HCT116 (cell line): ENCODE measurements around the gene MCL1. TPM values are rescaled to one million over a fixed set of nuclear protein-coding genes. Genes with fewer than 3 reads are reported as not detected.

Experiments used
- ATAC-seq: fragments of 200-7000 bp; cut with Tn5 transposase; 2 replicates; pipeline ENCODE4 v1.9.1; 2020; ENCODE audit warnings: mild to moderate bottlenecking, moderate library complexity
- BruUV-seq: library from RNA; stranded (reverse); fragments of 400-500 nt; replicated peaks from 2 replicates; lab custom pipeline; 2021; lab: Mats Ljungman, UMichigan
- CTCF ChIA-PET: fragments of 300-600 bp; sonication (Branson Sonifier 250); formaldehyde crosslinking; loops from one replicate; lab custom pipeline; 2021; ENCODE audit warnings: antibody characterized with exemption; lab: Charles Lee
- POLR2A ChIA-PET: fragments of 300-600, 350-600 bp; sonication (Branson Sonifier 250); formaldehyde crosslinking; loops from one replicate; lab custom pipeline; 2021; ENCODE audit warnings: antibody characterized with exemption; lab: Charles Lee
- RAD21 ChIA-PET, 2 experiments: fragments of 300-600 bp; sonication (Branson Sonifier 250); formaldehyde crosslinking; loops; one replicate each; lab custom pipeline; 2023; ENCODE audit warnings: low total read pairs in 2 of 2; ENCODE audit not compliant: uncharacterized antibody in 2 of 2, unreplicated experiment in 2 of 2, low non-redundant PET in 1 of 2; lab: Charles Lee
- DNase-seq: peaks from one replicate; pipeline ENCODE4 v3.0.0-alpha.2; 2010; ENCODE audit warnings: low read depth, low spot score
- H2AFZ ChIP-seq: fragments of 200-600 bp; shearing (Covaris generic), sonication (generic); 2 replicates; pipeline ENCODE4 v1.6.1; 2017; ENCODE audit warnings: low read depth, mixed run types, mixed read lengths, antibody characterized with exemption, low read length; ENCODE audit not compliant: poor library complexity, severe bottlenecking
- H3K27ac ChIP-seq: 2 replicates; pipeline ENCODE4 v1.5.1; 2012; ENCODE audit warnings: low read depth, low read length
- H3K27me3 ChIP-seq: fragments of 200-600 bp; sonication (generic); 2 replicates; pipeline ENCODE4 v1.6.1; 2016; ENCODE audit warnings: mixed run types, low read length, mixed read lengths; ENCODE audit not compliant: insufficient read depth
- H3K36me3 ChIP-seq, 2 experiments: fragments of 200-500 bp in 1 of 2; fragments of 200-600 bp in 1 of 2; sonication (Bioruptor generic) in 1 of 2; sonication (generic) in 1 of 2; 2 replicates each; pipeline versions ENCODE4 v1.5.1 to v1.6.1; 2014 to 2016; ENCODE audit warnings: low read length in 2 of 2, inconsistent platforms in 1 of 2, mixed read lengths in 1 of 2, mixed run types in 1 of 2; ENCODE audit not compliant: insufficient read depth in 2 of 2, control insufficient read depth in 1 of 2
- H3K4me1 ChIP-seq, 2 experiments: fragments of 200-600 bp in 1 of 2; sonication (generic) in 1 of 2; 2 replicates each; pipeline versions ENCODE4 v1.5.1 to v1.6.1; 2012 to 2017; ENCODE audit warnings: low read length in 2 of 2, inconsistent platforms in 1 of 2, mild to moderate bottlenecking in 1 of 2, mixed read lengths in 1 of 2, mixed run types in 1 of 2, moderate library complexity in 1 of 2; ENCODE audit not compliant: insufficient read depth in 2 of 2, control insufficient read depth in 1 of 2
- H3K4me2 ChIP-seq: fragments of 200-600 bp; sonication (generic); 2 replicates; pipeline ENCODE4 v1.6.1; 2017; ENCODE audit warnings: mixed run types, low read length, mixed read lengths
- H3K4me3 ChIP-seq, 2 experiments: fragments of 200-600 bp in 1 of 2; sonication (generic) in 1 of 2; replicated peaks in 1 of 2; 2 replicates each; pipeline ENCODE4 v1.5.1; 2011 to 2016; ENCODE audit warnings: low read length in 2 of 2, control low read depth in 1 of 2, low read depth in 1 of 2, mild to moderate bottlenecking in 1 of 2, mixed read lengths in 1 of 2, mixed run types in 1 of 2
- H3K79me2 ChIP-seq: fragments of 200-600 bp; sonication (generic); 2 replicates; pipeline ENCODE4 v1.6.1; 2017; ENCODE audit warnings: mild to moderate bottlenecking, mixed run types, low read length, moderate library complexity, mixed read lengths; ENCODE audit not compliant: insufficient read depth
- H3K9ac ChIP-seq: fragments of 200-600 bp; sonication (generic); 2 replicates; pipeline ENCODE4 v1.6.1; 2016; ENCODE audit warnings: low read length, mixed read lengths
- H3K9me2 ChIP-seq: fragments of 200-600 bp; sonication (generic), shearing (Covaris generic); 2 replicates; pipeline ENCODE4 v1.6.1; 2017; ENCODE audit warnings: mixed run types, mild to moderate bottlenecking, moderate library complexity; ENCODE audit not compliant: insufficient read depth
- H3K9me3 ChIP-seq, 2 experiments: fragments of 200-500 bp in 1 of 2; fragments of 200-600 bp in 1 of 2; sonication (Bioruptor generic) in 1 of 2; sonication (generic) in 1 of 2; 2 replicates each; pipeline ENCODE4 v1.6.1; 2014 to 2017; ENCODE audit warnings: low read length in 2 of 2, mixed read lengths in 2 of 2, inconsistent platforms in 1 of 2, low read depth in 1 of 2, mild to moderate bottlenecking in 1 of 2, mixed run types in 1 of 2, moderate library complexity in 1 of 2; ENCODE audit not compliant: control insufficient read depth in 1 of 2, insufficient read depth in 1 of 2
- H4K20me1 ChIP-seq: fragments of 200-600 bp; sonication (generic), shearing (Covaris generic); 2 replicates; pipeline ENCODE4 v1.6.1; 2017; ENCODE audit warnings: mixed run types, mild to moderate bottlenecking, moderate library complexity; ENCODE audit not compliant: insufficient read depth
- CBX3 ChIP-seq: IDR thresholded peaks from 2 replicates; pipeline ENCODE4 v1.6.1; 2012; ENCODE audit warnings: low read depth
- CEBPB ChIP-seq: IDR thresholded peaks from 2 replicates; pipeline ENCODE4 v1.6.1; 2012; ENCODE audit warnings: low read depth
- CTCF ChIP-seq, 3 experiments: fragments of 200-600 bp in 1 of 3; sonication (generic) in 1 of 3; IDR thresholded peaks in 2 of 3; conservative IDR thresholded peaks in 1 of 3; 2 replicates each; pipeline ENCODE4 v1.5.1; 2012 to 2017; ENCODE audit warnings: low read depth in 2 of 3, low read length in 2 of 3, antibody characterized with exemption in 1 of 3, borderline replicate concordance in 1 of 3, control low read depth in 1 of 3, mild to moderate bottlenecking in 1 of 3, mixed read lengths in 1 of 3, mixed run types in 1 of 3, moderate library complexity in 1 of 3; ENCODE audit not compliant: insufficient read depth in 1 of 3
- EGR1 ChIP-seq: IDR thresholded peaks from 2 replicates; pipeline ENCODE4 v1.6.1; 2012; ENCODE audit warnings: low read depth
- EZH2 ChIP-seq: fragments of 200-600 bp; sonication (generic); IDR thresholded peaks from 2 replicates; pipeline ENCODE4 v1.6.1; 2017; ENCODE audit warnings: antibody characterized with exemption, mixed run types
- EZH2phosphoT487 ChIP-seq: fragments of 200-600 bp; IDR thresholded peaks from 2 replicates; pipeline ENCODE4 v1.6.1; 2018; ENCODE audit warnings: antibody characterized with exemption, borderline replicate concordance
- FOSL1 ChIP-seq: IDR thresholded peaks from 2 replicates; pipeline ENCODE4 v1.6.1; 2012; ENCODE audit warnings: low read depth
- POLR2AphosphoS5 ChIP-seq: IDR thresholded peaks from 2 replicates; pipeline ENCODE4 v1.6.1; 2011; ENCODE audit warnings: mild to moderate bottlenecking, low read depth, low read length, moderate library complexity
- RAD21 ChIP-seq: IDR thresholded peaks from 2 replicates; pipeline ENCODE4 v1.6.1; 2012; ENCODE audit warnings: low read depth, mild to moderate bottlenecking
- REST ChIP-seq: IDR thresholded peaks from 2 replicates; pipeline ENCODE4 v1.6.1; 2012; ENCODE audit warnings: low read depth
- SIN3A ChIP-seq: IDR thresholded peaks from 2 replicates; pipeline ENCODE4 v1.6.1; 2012; ENCODE audit warnings: low read depth
- SP1 ChIP-seq: IDR thresholded peaks from 2 replicates; pipeline ENCODE4 v1.6.1; 2012; ENCODE audit warnings: low read depth
- SRF ChIP-seq: IDR thresholded peaks from 2 replicates; pipeline ENCODE4 v1.6.1; 2012; ENCODE audit warnings: low read depth
- TCF7L2 ChIP-seq: IDR thresholded peaks from 2 replicates; pipeline ENCODE4 v1.7.0; 2011; ENCODE audit warnings: borderline replicate concordance, inconsistent platforms; ENCODE audit not compliant: insufficient read depth, insufficient read length; ENCODE audit errors: extremely low read depth
- intact Hi-C: fragments of 100-400 bp; cut with micrococcal nuclease; formaldehyde crosslinking; loops from 2 replicates; pipeline ENCODE4 v1.10.0; 2022
- total RNA-seq: library from RNA; stranded (reverse); gene quantifications from one replicate; pipeline ENCODE4 v1.2.1, GENCODE V29; 2021; ENCODE audit not compliant: unreplicated experiment
- TF ChIP-seq, protein P1 (sequence below): IDR thresholded peaks from 2 replicates; pipeline ENCODE4 v1.6.1; 2011; ENCODE audit warnings: mild to moderate bottlenecking, low read length, moderate library complexity; ENCODE audit not compliant: insufficient replicate concordance; ENCODE audit errors: extremely low read depth

Gene MCL1
- total RNA-seq, 1 experiment from 2014 or later, result 146 TPM

DNA sequence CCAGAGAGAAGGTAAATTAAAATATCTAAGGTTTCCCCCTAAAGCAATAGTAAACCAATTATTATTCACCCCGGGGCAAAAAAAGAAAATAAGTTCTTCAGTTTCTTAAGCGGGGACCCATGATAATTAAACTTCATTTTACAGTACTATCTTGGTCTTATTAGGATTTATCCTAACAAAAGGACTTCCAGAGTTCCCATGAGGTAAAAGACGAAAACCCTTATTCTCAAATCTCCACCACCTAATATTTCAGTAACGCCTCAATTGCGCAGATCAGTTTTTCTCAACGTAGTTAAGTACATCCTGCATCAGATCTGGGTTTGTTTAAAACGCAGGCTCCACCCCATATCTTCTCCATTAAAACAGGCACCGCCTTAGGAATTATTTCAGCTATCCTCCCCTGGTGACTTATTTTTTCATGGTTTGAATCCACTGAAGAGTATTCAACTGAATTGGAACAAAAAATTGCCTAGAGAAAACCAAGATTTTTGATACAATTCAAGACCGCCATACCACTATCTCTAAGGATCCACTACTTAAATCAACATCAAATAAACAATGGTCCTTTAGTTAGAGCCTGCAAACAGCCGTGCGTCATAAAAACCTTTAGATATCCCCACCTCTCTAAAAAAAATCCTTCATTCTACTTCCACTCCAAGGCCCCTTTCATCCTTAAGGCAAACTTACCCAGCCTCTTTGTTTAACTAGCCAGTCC is 1.7 kb downstream of the MCL1 start:
- ChIA-PET RAD21 (no interaction called here), POLR2A (interaction anchor here (1.5 to 3.4 kb wide), 5 partner anchors 9 to 27 kb away, joined by 4 to 41 read pairs (median 14); no protein-coding TSS in a partner anchor), CTCF (no interaction called here)
- Histone ChIP-seq H3K36me3 (peaks cover 35 to 58% of the 10 kb centered on the region in 2 experiments), H3K27me3 (no peaks in the 10 kb centered on the region), H4K20me1 (peaks cover 54% of the 10 kb centered on the region), H3K9ac (peak overlapping the region; percentile 86), H3K4me1 (peaks cover 30 to 60% of the 10 kb centered on the region in 2 experiments), H3K4me2 (peak overlapping the region; percentile 86), H3K27ac (peak overlapping the region; percentile 92), H3K9me3 (no peaks in the 10 kb centered on the region), H3K4me3 (peak overlapping the region; percentile 71 to 80), H3K79me2 (peaks cover 76% of the 10 kb centered on the region), H2AFZ (no peak overlapping the region), H3K9me2 (no peaks in the 10 kb centered on the region)
- intact Hi-C loops, result loop anchor here (2.0 to 5.0 kb wide), 3 partner anchors 43 to 400 kb away; partner anchors contain the start of gene ENSA
- TF ChIP-seq FOSL1 (no peak), SP1 (no peak), EGR1 (no peak), CTCF (IDR thresholded peaks at IDR 0.05 in 2 of 3, conservative IDR thresholded peaks at IDR 0.05 in 1 of 3; ENCODE audit: borderline replicate concordance in 1 of 3, insufficient read depth in 1 of 3, low read depth in 2 of 3, low read length in 2 of 3) (no peak), RAD21 (no peak), CEBPB (no peak), EZH2phosphoT487 (no peak), EZH2 (no peak), SRF (no peak), REST (no peak), SIN3A (no peak), POLR2AphosphoS5 (no peak; the same call in 1 of the 2 replicates), TCF7L2 (no peak), CBX3 (no peak)
- TF ChIP-seq, protein P1, sequence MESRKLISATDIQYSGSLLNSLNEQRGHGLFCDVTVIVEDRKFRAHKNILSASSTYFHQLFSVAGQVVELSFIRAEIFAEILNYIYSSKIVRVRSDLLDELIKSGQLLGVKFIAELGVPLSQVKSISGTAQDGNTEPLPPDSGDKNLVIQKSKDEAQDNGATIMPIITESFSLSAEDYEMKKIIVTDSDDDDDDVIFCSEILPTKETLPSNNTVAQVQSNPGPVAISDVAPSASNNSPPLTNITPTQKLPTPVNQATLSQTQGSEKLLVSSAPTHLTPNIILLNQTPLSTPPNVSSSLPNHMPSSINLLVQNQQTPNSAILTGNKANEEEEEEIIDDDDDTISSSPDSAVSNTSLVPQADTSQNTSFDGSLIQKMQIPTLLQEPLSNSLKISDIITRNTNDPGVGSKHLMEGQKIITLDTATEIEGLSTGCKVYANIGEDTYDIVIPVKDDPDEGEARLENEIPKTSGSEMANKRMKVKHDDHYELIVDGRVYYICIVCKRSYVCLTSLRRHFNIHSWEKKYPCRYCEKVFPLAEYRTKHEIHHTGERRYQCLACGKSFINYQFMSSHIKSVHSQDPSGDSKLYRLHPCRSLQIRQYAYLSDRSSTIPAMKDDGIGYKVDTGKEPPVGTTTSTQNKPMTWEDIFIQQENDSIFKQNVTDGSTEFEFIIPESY, result no peak
- no peak for DNase-seq
- BruUV-seq, result no TSS peak
- no peak for ATAC-seq
